Hippocampal formation (tissue), 2 donors: ENCODE data around the gene MATCAP1.

Source experiments
- DNase-seq, 2 donors: peaks; one replicate each; lab custom pipeline; 2025; lab: John Stamatoyannopoulos, UW

Gene MATCAP1

GRCh38 chr16:67208154-67208896 lies 24.6 kb upstream of the MATCAP1 start:
- no peak for DNase-seq

GRCh38 chr16:67207249-67208091 lies 23.7 kb upstream of the MATCAP1 start:
- no peak for DNase-seq

- no peak for DNase-seq
These were observed 23.1 kb upstream of the MATCAP1 start for GRCh38 chr16:67206838-67207248.

- no peak for DNase-seq
These were observed 22.5 kb upstream of the MATCAP1 start for GRCh38 chr16:67206129-67206837.

- no peak for DNase-seq
These were observed 20.3 kb upstream of the MATCAP1 start for GRCh38 chr16:67204076-67204475.

GRCh38 chr16:67202956-67203493 lies 19.3 kb upstream of the MATCAP1 start:
- no peak for DNase-seq

GRCh38 chr16:67202426-67202825 lies 18.7 kb upstream of the MATCAP1 start:
- no peak for DNase-seq

GRCh38 chr16:67201411-67202345 lies 17.9 kb upstream of the MATCAP1 start:
- no peak for DNase-seq

GRCh38 chr16:67200491-67200890 lies 16.7 kb upstream of the MATCAP1 start:
- DNase-seq, result no peak

- no peak for DNase-seq
These were observed 16.0 kb upstream of the MATCAP1 start for GRCh38 chr16:67199808-67200198.

GRCh38 chr16:67199011-67199807 lies 15.4 kb upstream of the MATCAP1 start, which contains the start of gene ELMO3:
Gene ELMO3 (plus strand): TSS chr16:67199131. CDS start chr16:67199327, 196 bp downstream.
- DNase-seq, result no peak

- DNase-seq, result peak; percentile 17 to 49
These were observed 14.5 kb upstream of the MATCAP1 start for GRCh38 chr16:67198238-67198734.

- no peak for DNase-seq
These were observed 13.9 kb upstream of the MATCAP1 start for GRCh38 chr16:67197704-67198103.

- no peak for DNase-seq
These were observed 13.1 kb upstream of the MATCAP1 start for GRCh38 chr16:67196881-67197280.

GRCh38 chr16:67195676-67196075 lies 11.9 kb upstream of the MATCAP1 start:
- DNase-seq, result no peak

- DNase-seq, result no peak
These were observed 10.5 kb upstream of the MATCAP1 start for GRCh38 chr16:67194260-67194659.

- no peak for DNase-seq
These were observed 9.8 kb upstream of the MATCAP1 start for GRCh38 chr16:67193536-67193935.

GRCh38 chr16:67192781-67193361 lies 9.1 kb upstream of the MATCAP1 start:
- DNase-seq, result no peak

GRCh38 chr16:67191995-67192681 lies 8.4 kb upstream of the MATCAP1 start, which contains the start of gene E2F4:
Gene E2F4 (plus strand): TSS chr16:67192155. CDS start chr16:67192228, 73 bp downstream.
- DNase-seq, result peak; percentile 90 to 95
